OCI-LY1 (cell line): Measurements from ENCODE around the gene SLC6A2.

Source experiments
- CTCF ChIP-seq: fragments of 200-600 bp; sonication (generic), shearing (Covaris generic); IDR thresholded peaks from 2 replicates; pipeline ENCODE4 v1.5.1; 2017; ENCODE audit warnings: mild to moderate bottlenecking, antibody characterized with exemption, low read length, moderate library complexity, mixed read lengths
- EZH2 ChIP-seq: fragments of 200-600 bp; sonication (generic), shearing (Covaris generic); IDR thresholded peaks from 2 replicates; pipeline ENCODE4 v1.8.0; 2017; ENCODE audit warnings: borderline replicate concordance, mixed run types, mild to moderate bottlenecking, antibody characterized with exemption, low read length, moderate library complexity, mixed read lengths

DNA sequence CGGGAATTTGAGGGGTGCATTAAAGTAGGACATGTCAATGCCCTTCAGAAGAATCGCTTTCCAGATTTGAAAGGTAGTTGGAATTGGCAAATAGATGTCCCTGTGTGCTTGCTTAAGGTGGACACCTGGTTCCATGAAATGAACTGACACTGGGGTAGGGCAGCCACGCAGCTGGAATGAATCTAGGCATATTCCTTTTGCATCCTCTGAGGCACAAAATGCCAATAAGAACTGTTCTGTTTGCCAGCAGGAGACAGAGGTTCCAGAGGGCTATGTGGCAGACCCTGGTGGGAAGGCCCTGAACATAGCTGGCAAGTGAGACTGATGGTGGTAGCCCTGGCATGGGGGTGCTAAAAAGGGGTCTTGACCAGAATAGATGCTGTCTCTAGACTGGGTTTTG, 61.5 kb downstream of the SLC6A2 start:
- TF ChIP-seq CTCF, result no peak
- no peak for TF ChIP-seq EZH2
